HepG2 (cell line): ENCODE measurements around the gene RPS6KA2. TPM values are rescaled to one million over a fixed set of nuclear protein-coding genes. Genes with fewer than 3 reads are reported as not detected.
"Not testable (repeated sequence)": the region's sequence is repeated elsewhere in the genome, so short reads cannot be mapped to it uniquely, and the experiment has no call there.

ENCODE experiments used
- ATAC-seq: fragments of 200-7000 bp; cut with Tn5 transposase; 3 replicates; pipeline ENCODE4 v1.9.1; 2020; ENCODE audit warnings: mild to moderate bottlenecking, moderate library complexity
- BruUV-seq: library from RNA; stranded (reverse); fragments of 400-500 nt; replicated peaks from 2 replicates; lab custom pipeline; 2021; lab: Mats Ljungman, UMichigan
- CTCF ChIA-PET: fragments of 300-600 bp; formaldehyde crosslinking; extraction: SDS; loops from one replicate; lab custom pipeline; 2021; ENCODE audit warnings: low total read pairs, inconsistent platforms, low intra/inter-chr PET ratio; lab: Yijun Ruan, JAX
- POLR2A ChIA-PET: fragments of 350-600 bp; sonication (Branson Sonifier 250); formaldehyde crosslinking; loops from one replicate; lab custom pipeline; 2020; ENCODE audit warnings: antibody characterized with exemption, inconsistent platforms; lab: Yijun Ruan, JAX
- DNase-seq: peaks from one replicate; pipeline ENCODE4 v3.0.0-alpha.2; 2015; ENCODE audit warnings: low spot score
- FAIRE-seq: peaks from 3 replicates; lab custom pipeline; 2011; peaks lifted over from hg19 to GRCh38; lab: Jason Lieb, UNC
- H2AFZ ChIP-seq: one replicate; pipeline ENCODE4 v1.6.1; 2011; ENCODE audit warnings: low read length, inconsistent platforms
- H3K27ac ChIP-seq: fragments of 300-600 bp; 3 replicates; pipeline ENCODE4 v1.8.0; 2011; ENCODE audit warnings: mixed run types, mild to moderate bottlenecking, mixed read lengths, low read length, inconsistent platforms; ENCODE audit not compliant: insufficient read depth; ENCODE audit errors: extremely low read length
- H3K27me3 ChIP-seq, 2 experiments: fragments of 200-600 bp in 1 of 2; 2 replicates in 1 of 2; 3 replicates in 1 of 2; pipeline versions ENCODE4 v1.6.0 to v1.8.0; 2011; ENCODE audit warnings: low read length in 2 of 2, mild to moderate bottlenecking in 2 of 2, moderate library complexity in 2 of 2, inconsistent platforms in 1 of 2; ENCODE audit not compliant: insufficient read depth in 2 of 2, control insufficient read depth in 1 of 2
- H3K36me3 ChIP-seq, 2 experiments: fragments of 200-600 bp in 1 of 2; replicated peaks in 1 of 2; 2 replicates in 1 of 2; 3 replicates in 1 of 2; pipeline versions ENCODE4 v1.5.1 to v1.8.0; 2011; ENCODE audit warnings: low read length in 2 of 2, inconsistent platforms in 1 of 2; ENCODE audit not compliant: insufficient read depth in 2 of 2, control insufficient read depth in 1 of 2
- H3K4me1 ChIP-seq: 2 replicates; pipeline ENCODE4 v1.5.1; 2012; ENCODE audit warnings: low read length, inconsistent platforms; ENCODE audit not compliant: insufficient read depth
- H3K4me2 ChIP-seq: 2 replicates; pipeline ENCODE4 v1.6.0; 2011; ENCODE audit warnings: low read depth, low read length, inconsistent platforms
- H3K4me3 ChIP-seq, 3 experiments: fragments of 200-600 bp in 1 of 3; sonication (generic), shearing (Covaris generic) in 1 of 3; replicated peaks in 1 of 3; 2 replicates each; pipeline ENCODE4 v1.5.1; 2011 to 2016; ENCODE audit warnings: low read length in 3 of 3, inconsistent platforms in 2 of 3, low read depth in 2 of 3, mild to moderate bottlenecking in 2 of 3, control low read depth in 1 of 3, mixed read lengths in 1 of 3; ENCODE audit not compliant: insufficient read depth in 1 of 3
- H3K79me2 ChIP-seq: one replicate; pipeline ENCODE4 v1.6.1; 2011; ENCODE audit warnings: low read length, inconsistent platforms; ENCODE audit not compliant: insufficient read depth
- H3K9ac ChIP-seq: 2 replicates; pipeline ENCODE4 v1.6.0; 2011; ENCODE audit warnings: mild to moderate bottlenecking, low read depth, low read length, inconsistent platforms; ENCODE audit not compliant: insufficient read depth
- H3K9me3 ChIP-seq: 2 replicates; pipeline ENCODE4 v1.5.1; 2012; ENCODE audit warnings: mild to moderate bottlenecking, low read length
- H4K20me1 ChIP-seq: 2 replicates; pipeline ENCODE4 v1.6.0; 2011; ENCODE audit warnings: inconsistent platforms, mild to moderate bottlenecking, low read length, moderate library complexity; ENCODE audit not compliant: insufficient read depth
- AKAP8 ChIP-seq: sonication (generic); formaldehyde crosslinking; IDR thresholded peaks from 2 replicates; pipeline ENCODE4 v1.5.1; 2020; ENCODE audit warnings: mild to moderate bottlenecking, missing genetic modification reagents
- CHD4 ChIP-seq: fragments of 200-600 bp; sonication (generic); IDR thresholded peaks from 2 replicates; pipeline ENCODE4 v1.7.0; 2017; ENCODE audit warnings: mild to moderate bottlenecking, low read length, borderline replicate concordance
- FOXA1 ChIP-seq, 2 experiments: fragments of 450-650 bp in 1 of 2; sonication (generic) in 1 of 2; formaldehyde crosslinking in 1 of 2; IDR thresholded peaks; 2 replicates each; pipeline versions ENCODE4 v1.4.0 to v1.6.1; 2016 to 2020; ENCODE audit warnings: missing genetic modification reagents in 1 of 2
- HNRNPUL1 ChIP-seq: fragments of 200-400 bp; formaldehyde crosslinking; IDR thresholded peaks from 2 replicates; pipeline ENCODE4 v1.6.1; 2017; ENCODE audit warnings: low read depth, mild to moderate bottlenecking, low read length, moderate library complexity
- MAFF ChIP-seq: IDR thresholded peaks from 2 replicates; pipeline ENCODE4 v1.6.1; 2011; ENCODE audit warnings: low read depth, low read length, improper control_type of control experiment
- MAZ ChIP-seq, 2 experiments: sonication (generic) in 1 of 2; formaldehyde crosslinking in 1 of 2; IDR thresholded peaks; 2 replicates each; pipeline versions ENCODE4 v1.5.0 to v1.6.1; 2012 to 2020; ENCODE audit warnings: low read depth in 2 of 2, mild to moderate bottlenecking in 2 of 2, borderline replicate concordance in 1 of 2, improper control_type of control experiment in 1 of 2, low read length in 1 of 2, missing genetic modification reagents in 1 of 2, moderate library complexity in 1 of 2
- MIXL1 ChIP-seq: IDR thresholded peaks from 2 replicates; pipeline ENCODE4 v1.6.1; 2016
- NFATC3 ChIP-seq: sonication (generic); formaldehyde crosslinking; IDR thresholded peaks from 2 replicates; pipeline ENCODE4 v1.5.1; 2020; ENCODE audit warnings: mild to moderate bottlenecking, missing genetic modification reagents
- RXRA ChIP-seq: sonication (generic); formaldehyde crosslinking; IDR thresholded peaks from 2 replicates; pipeline ENCODE4 v1.5.1; 2020; ENCODE audit warnings: missing genetic modification reagents
- SP2 ChIP-seq: sonication (generic); formaldehyde crosslinking; IDR thresholded peaks from 2 replicates; pipeline ENCODE4 v1.5.1; 2020; ENCODE audit warnings: mild to moderate bottlenecking, missing genetic modification reagents
- TRIM22 ChIP-seq: fragments of 450-650 bp; IDR thresholded peaks from 2 replicates; pipeline ENCODE4 v1.6.1; 2017
- ZFP37 ChIP-seq: sonication (generic); formaldehyde crosslinking; IDR thresholded peaks from 2 replicates; pipeline ENCODE4 v1.4.0; 2020; ENCODE audit warnings: missing genetic modification reagents, borderline replicate concordance
- ZNF121 ChIP-seq: sonication (generic); formaldehyde crosslinking; IDR thresholded peaks from 2 replicates; pipeline ENCODE4 v1.5.0; 2020; ENCODE audit warnings: mild to moderate bottlenecking, missing genetic modification reagents
- ZNF563 ChIP-seq: sonication (generic); formaldehyde crosslinking; IDR thresholded peaks from 2 replicates; pipeline ENCODE4 v1.8.0; 2022; ENCODE audit warnings: mild to moderate bottlenecking, moderate library complexity, missing genetic modification reagents
- WGBS: methylation state at CpG from one replicate; pipeline ENCODE4 v1.1.6; 2017; ENCODE audit warnings: low lambda C conversion rate; 5-methylcytosine and 5-hydroxymethylcytosine counted together
- in situ Hi-C: cut with HindIII; loops from 2 replicates; pipeline ENCODE4 v1.10.0; 2017; ENCODE audit warnings: low pct_unique_long_range_greater_than_20kb; ENCODE audit not compliant: extremely low pct_ligation_motif_present
- intact Hi-C: fragments of 100-400 bp; cut with micrococcal nuclease; formaldehyde crosslinking; loops from one replicate; pipeline ENCODE4 v1.10.0; 2022; ENCODE audit not compliant: unreplicated experiment
- polyA plus RNA-seq, 8 experiments: library from polyadenylated mRNA; depleted of rRNA in 3 of 8; stranded (reverse) in 7 of 8; unstranded in 1 of 8; fragments of >200 nt; fragmentation: Illumina TruSeq in 4 of 8; extraction: Trizol in 4 of 8; gene quantifications; 2 replicates each; pipeline versions ENCODE4 v1.2.1 to v1.2.3, GENCODE V29; 2011 to 2016; ENCODE audit warnings: low read depth in 4 of 8, missing spikeins in 1 of 8, mixed read lengths in 1 of 8; ENCODE audit not compliant: insufficient read depth in 1 of 8
- total RNA-seq, 5 experiments: library from RNA; depleted of rRNA; stranded (reverse); fragments of >200 nt; fragmentation: Illumina TruSeq; extraction: Trizol; gene quantifications; 2 replicates each; pipeline ENCODE4 v1.2.3, GENCODE V29; 2016; ENCODE audit warnings: low read depth in 1 of 5

RPS6KA2 gene
- total and polyA plus RNA-seq, 2 of the 13 experiments (the other 11 are each of a cell fraction or from before 2014, with no cell fraction given): 0.22 to 0.38 TPM

- in situ Hi-C loops, BruUV-seq, H3K4me2 ChIP-seq, H2AFZ ChIP-seq, intact Hi-C loops, H4K20me1 ChIP-seq, CTCF ChIA-PET, H3K27me3 ChIP-seq, FAIRE-seq, H3K9ac ChIP-seq, ATAC-seq, H3K79me2 ChIP-seq, H3K9me3 ChIP-seq, DNase-seq, H3K4me3 ChIP-seq: not testable (repeated sequence)
- WGBS: 96% methylated on average over 4 of the region's 4 CpGs
- TF ChIP-seq SP2 (CRISPR knock-in tag) (0 out of 2 replicates have a peak, but pooled peaks have one; percentile 17), ZNF121 (CRISPR knock-in tag) (peak; percentile 84)
- Histone ChIP-seq H3K36me3 (peaks cover 8 to 31% of the 10 kb centered on the region in 2 experiments), H3K27ac (peak overlapping the region; percentile 86), H3K4me1 (peaks cover 32% of the 10 kb centered on the region)
- POLR2A ChIA-PET: interaction anchor here (1.1 to 3.7 kb wide), 5 partner anchors 17 to 37 kb away, joined by 3 to 48 read pairs (median 16); no protein-coding TSS in a partner anchor
Measured at GRCh38 chr6:166362427-166362826, 264.6 kb downstream of the RPS6KA2 start.

DNA sequence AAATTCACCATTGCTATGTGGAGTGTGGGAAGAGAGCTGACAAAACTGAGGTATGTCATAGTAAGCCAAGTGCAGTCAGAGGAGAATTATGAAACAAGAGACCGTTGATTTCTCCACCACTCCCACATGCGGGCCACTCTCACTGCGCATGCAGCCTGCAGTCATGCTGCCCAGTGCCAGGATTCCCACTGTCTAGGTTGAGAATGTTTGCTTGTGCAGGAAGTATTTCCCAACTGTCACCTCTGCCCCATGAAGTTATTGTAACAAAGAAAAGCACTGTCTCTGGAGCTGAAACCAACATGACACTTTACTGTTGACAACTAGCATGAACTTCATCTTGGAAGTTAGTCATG lies 266.0 kb downstream of the RPS6KA2 start:
- H3K27me3 ChIP-seq: no peaks in the 10 kb centered on the region
- no peaks in the 10 kb centered on the region for H4K20me1 ChIP-seq
- intact Hi-C loops (loop anchor here (1.0 kb wide), 3 partner anchors 19 to 31 kb away; partner anchors contain the start of genes MPC1 and SFT2D1), in situ Hi-C loops (no loop called here)
- H3K9me3 ChIP-seq: no peaks in the 10 kb centered on the region
- H3K4me3 ChIP-seq: peak overlapping the region; percentile 6 to 59 (median 32); a peak in 4 of 6 replicates
- H3K4me2 ChIP-seq: peak overlapping the region; percentile 88
- peak overlapping the region; percentile 86 for H3K27ac ChIP-seq
- peaks cover 32% of the 10 kb centered on the region for H3K4me1 ChIP-seq
- peaks cover 7 to 22% of the 10 kb centered on the region in 2 experiments for H3K36me3 ChIP-seq
- BruUV-seq: no TSS peak
- peak overlapping the region; percentile 73 for H3K9ac ChIP-seq
- 0% methylated on average over 3 of the region's 3 CpGs for WGBS
- no peaks in the 10 kb centered on the region for H3K79me2 ChIP-seq
- FAIRE-seq (peak; percentile 98), ATAC-seq (peak; percentile 98), DNase-seq (peak; percentile 99)
- ChIA-PET POLR2A (interaction anchor here (1.0 to 3.7 kb wide), 12 partner anchors 9 to 48 kb away, joined by 3 to 48 read pairs (median 6); partner anchors contain the start of gene SFT2D1), CTCF (no interaction called here)
- H2AFZ ChIP-seq: no peak overlapping the region
- TF ChIP-seq ZNF563 (CRISPR knock-in tag) (peak; percentile 53; the same call in 1 of the 2 replicates), ZFP37 (CRISPR knock-in tag) (peak; percentile 94), NFATC3 (peak; percentile 61; the same call in 1 of the 2 replicates), MAFF (peak; percentile 61), RXRA (CRISPR knock-in tag) (peak; percentile 96), HNRNPUL1 (no peak), CHD4 (no peak), MIXL1 (peak; percentile 97), MAZ (IDR thresholded peaks at IDR 0.05; ENCODE audit: borderline replicate concordance, low read depth, low read length) (peak; percentile 60; the same call in 1 of the 2 replicates), MAZ (CRISPR knock-in tag; IDR thresholded peaks at IDR 0.05; ENCODE audit: low read depth) (peak; percentile 54; the same call in 1 of the 2 replicates), AKAP8 (CRISPR knock-in tag) (peak; percentile 86; the same call in 1 of the 2 replicates), TRIM22 (no peak), FOXA1 (IDR thresholded peaks at IDR 0.05) (peak; percentile 76), FOXA1 (CRISPR knock-in tag; IDR thresholded peaks at IDR 0.05) (peak; percentile 94)
